ENCODE results near the gene NLRP14.

DNA sequence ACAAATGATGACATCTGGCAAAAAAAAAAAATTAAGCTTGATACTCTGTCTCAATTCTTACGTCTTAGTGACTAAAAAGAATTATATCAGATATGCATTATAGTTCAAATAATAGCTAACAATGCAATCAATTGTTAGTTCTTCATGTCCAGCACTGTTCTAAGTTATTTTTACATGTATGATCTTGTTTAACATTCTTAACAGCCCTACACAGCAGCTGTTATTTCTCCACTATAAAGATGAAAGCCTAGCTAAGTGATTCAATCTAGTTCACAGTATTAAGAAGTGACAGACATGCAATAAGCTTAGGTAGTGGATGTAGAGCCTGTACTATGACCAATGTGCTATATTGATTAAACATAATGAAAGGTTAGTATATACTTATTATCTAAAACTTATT lies 4.3 kb upstream of the NLRP14 start:
- TF ChIP-seq TAF1 (IDR thresholded peaks at IDR 0.05; ENCODE audit: borderline replicate concordance, low read depth, low read length), result no peak
- no peak for TF ChIP-seq POLR2A (IDR thresholded peaks at IDR 0.05; ENCODE audit: low read depth, low read length)
- no peak for TF ChIP-seq POLR2AphosphoS5 (IDR thresholded peaks at IDR 0.05; ENCODE audit: low read depth, low read length)
